Keratinocyte (primary cell): Measurements from ENCODE around the gene P2RX1.

Experiments used
- CTCF ChIP-seq, 3 experiments: IDR thresholded peaks in 1 of 3; conservative IDR thresholded peaks in 1 of 3; optimal IDR thresholded peaks in 1 of 3; 2 replicates in 2 of 3; 3 replicates in 1 of 3; pipeline versions ENCODE3 to v1.5.1; 2011; ENCODE audit warnings: low read length in 3 of 3, mild to moderate bottlenecking in 3 of 3, moderate library complexity in 2 of 3, control low read depth in 1 of 3, inconsistent platforms in 1 of 3; ENCODE audit not compliant: insufficient read depth in 2 of 3; ENCODE audit errors: extremely low read depth in 1 of 3
- EZH2 ChIP-seq: IDR thresholded peaks from one replicate; pipeline ENCODE4 v1.6.1; 2012; ENCODE audit warnings: inconsistent platforms, mild to moderate bottlenecking, low read length, moderate library complexity

- no peak for TF ChIP-seq CTCF (optimal IDR thresholded peaks at IDR 0.05 in 1 of 3, IDR thresholded peaks at IDR 0.05 in 1 of 3, conservative IDR thresholded peaks at IDR 0.05 in 1 of 3; ENCODE audit: extremely low read depth in 1 of 3, insufficient read depth in 2 of 3, low read length in 3 of 3)
- no peak for TF ChIP-seq EZH2
Observed at GRCh38 chr17:3921502-3922319, 5.4 kb upstream of the P2RX1 start.
